Measurements from ENCODE around the gene CADPS. TPM values are rescaled to one million over a fixed set of nuclear protein-coding genes. Genes with fewer than 3 reads are reported as not detected.

Gene CADPS
- total and polyA plus RNA-seq, 2 experiments from 2014 or later = 2.8 to 8.1 TPM

DNA sequence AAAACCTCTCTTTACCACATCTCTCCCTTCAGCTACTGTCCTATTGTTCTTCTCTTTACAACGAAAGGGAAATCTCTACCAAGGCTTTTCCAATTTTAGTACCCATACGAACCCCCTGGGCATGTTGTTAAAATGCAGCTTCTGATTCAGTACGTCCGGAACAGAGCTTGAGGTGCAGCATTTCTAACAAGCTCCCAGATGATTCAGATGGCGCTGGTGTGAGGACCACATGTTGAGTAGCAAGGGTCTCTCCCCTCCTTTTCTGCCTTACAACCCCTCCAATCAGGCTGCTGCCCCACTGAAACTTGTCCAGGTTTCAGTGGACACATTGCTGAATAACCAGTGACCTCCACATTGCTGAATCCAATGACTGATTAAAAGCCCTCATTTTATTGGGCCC lies 324.8 kb downstream of the CADPS start:
- no peak overlapping the region for H3K27ac ChIP-seq
- no peaks in the 10 kb centered on the region for H3K9me3 ChIP-seq (ENCODE audit: low read depth)
- no peaks in the 10 kb centered on the region for H3K36me3 ChIP-seq (replicated peaks; ENCODE audit: insufficient read depth, low read depth)
- no peaks in the 10 kb centered on the region for H3K27me3 ChIP-seq
- no peak for DNase-seq (ENCODE audit: low spot score)
- H3K4me3 ChIP-seq = no peak overlapping the region
- H3K9me2 ChIP-seq (replicated peaks; ENCODE audit: insufficient read depth) = no peaks in the 10 kb centered on the region
- no peak overlapping the region for H3K4me2 ChIP-seq
- no peaks in the 10 kb centered on the region for H4K20me1 ChIP-seq (ENCODE audit: insufficient read depth, poor library complexity, severe bottlenecking)
- TF ChIP-seq EZH2phosphoT487 (IDR thresholded peaks at IDR 0.05; ENCODE audit: low read depth, severe bottlenecking, unreplicated experiment) = no peak
- H2AFZ ChIP-seq = no peak overlapping the region
- H3K4me1 ChIP-seq (ENCODE audit: insufficient read depth) = no peaks in the 10 kb centered on the region
- no peaks in the 10 kb centered on the region for H3K79me2 ChIP-seq
- 74% methylated on average over 5 of the region's 5 CpGs for WGBS (ENCODE audit: low lambda C conversion rate, missing lambda C conversion rate)

DNA sequence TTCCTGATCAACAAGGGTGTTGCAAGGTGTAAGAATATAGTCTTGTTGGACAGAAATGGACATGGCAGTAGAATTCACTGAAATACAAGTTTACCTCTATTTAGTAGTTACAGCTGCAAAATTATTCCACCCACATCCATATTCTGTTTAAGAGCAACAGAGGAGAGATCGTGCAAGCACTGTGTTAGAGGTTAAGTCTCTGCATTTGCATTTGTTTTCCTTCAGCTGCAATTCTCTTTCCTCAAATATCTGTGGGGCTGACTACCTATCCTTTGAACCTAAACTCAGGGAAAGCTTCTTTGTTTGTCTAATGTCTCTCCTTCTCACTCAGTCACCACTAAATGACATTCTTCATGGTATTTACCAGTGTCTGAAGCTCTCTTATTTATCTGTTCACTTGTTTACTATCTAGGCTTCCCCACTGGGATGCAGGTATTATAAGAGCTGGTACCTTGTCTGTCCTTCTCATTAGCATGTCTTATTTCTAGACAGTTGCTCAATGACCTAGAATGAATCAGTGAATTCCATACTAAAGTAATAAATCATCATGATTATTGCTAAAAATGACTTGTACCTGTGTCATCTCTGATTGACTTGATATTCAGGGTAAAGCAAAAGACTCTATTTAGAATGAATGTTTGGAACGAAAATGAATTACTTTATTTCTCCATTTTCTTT lies 326.5 kb downstream of the CADPS start:
- no peaks in the 10 kb centered on the region for H3K9me2 ChIP-seq (replicated peaks; ENCODE audit: insufficient read depth)
- H3K4me2 ChIP-seq = no peak overlapping the region
- DNase-seq (ENCODE audit: low spot score) = no peak
- H3K79me2 ChIP-seq = no peaks in the 10 kb centered on the region
- H3K9me3 ChIP-seq (ENCODE audit: low read depth) = no peaks in the 10 kb centered on the region
- H3K27me3 ChIP-seq = no peaks in the 10 kb centered on the region
- no peak overlapping the region for H3K4me3 ChIP-seq
- no peak overlapping the region for H2AFZ ChIP-seq
- H3K4me1 ChIP-seq (ENCODE audit: insufficient read depth) = no peaks in the 10 kb centered on the region
- no peaks in the 10 kb centered on the region for H3K36me3 ChIP-seq (replicated peaks; ENCODE audit: insufficient read depth, low read depth)
- WGBS (ENCODE audit: low lambda C conversion rate, missing lambda C conversion rate) = 82% methylated on average over 2 of the region's 2 CpGs
- H3K27ac ChIP-seq = no peak overlapping the region
- no peaks in the 10 kb centered on the region for H4K20me1 ChIP-seq (ENCODE audit: insufficient read depth, poor library complexity, severe bottlenecking)
- TF ChIP-seq EZH2 (IDR thresholded peaks at IDR 0.05; ENCODE audit: borderline replicate concordance) (no peak), EZH2phosphoT487 (IDR thresholded peaks at IDR 0.05; ENCODE audit: low read depth, severe bottlenecking, unreplicated experiment) (no peak)
- TF ChIP-seq, protein P1, sequence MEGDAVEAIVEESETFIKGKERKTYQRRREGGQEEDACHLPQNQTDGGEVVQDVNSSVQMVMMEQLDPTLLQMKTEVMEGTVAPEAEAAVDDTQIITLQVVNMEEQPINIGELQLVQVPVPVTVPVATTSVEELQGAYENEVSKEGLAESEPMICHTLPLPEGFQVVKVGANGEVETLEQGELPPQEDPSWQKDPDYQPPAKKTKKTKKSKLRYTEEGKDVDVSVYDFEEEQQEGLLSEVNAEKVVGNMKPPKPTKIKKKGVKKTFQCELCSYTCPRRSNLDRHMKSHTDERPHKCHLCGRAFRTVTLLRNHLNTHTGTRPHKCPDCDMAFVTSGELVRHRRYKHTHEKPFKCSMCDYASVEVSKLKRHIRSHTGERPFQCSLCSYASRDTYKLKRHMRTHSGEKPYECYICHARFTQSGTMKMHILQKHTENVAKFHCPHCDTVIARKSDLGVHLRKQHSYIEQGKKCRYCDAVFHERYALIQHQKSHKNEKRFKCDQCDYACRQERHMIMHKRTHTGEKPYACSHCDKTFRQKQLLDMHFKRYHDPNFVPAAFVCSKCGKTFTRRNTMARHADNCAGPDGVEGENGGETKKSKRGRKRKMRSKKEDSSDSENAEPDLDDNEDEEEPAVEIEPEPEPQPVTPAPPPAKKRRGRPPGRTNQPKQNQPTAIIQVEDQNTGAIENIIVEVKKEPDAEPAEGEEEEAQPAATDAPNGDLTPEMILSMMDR (IDR thresholded peaks at IDR 0.05; ENCODE audit: poor library complexity) = no peak

DNA sequence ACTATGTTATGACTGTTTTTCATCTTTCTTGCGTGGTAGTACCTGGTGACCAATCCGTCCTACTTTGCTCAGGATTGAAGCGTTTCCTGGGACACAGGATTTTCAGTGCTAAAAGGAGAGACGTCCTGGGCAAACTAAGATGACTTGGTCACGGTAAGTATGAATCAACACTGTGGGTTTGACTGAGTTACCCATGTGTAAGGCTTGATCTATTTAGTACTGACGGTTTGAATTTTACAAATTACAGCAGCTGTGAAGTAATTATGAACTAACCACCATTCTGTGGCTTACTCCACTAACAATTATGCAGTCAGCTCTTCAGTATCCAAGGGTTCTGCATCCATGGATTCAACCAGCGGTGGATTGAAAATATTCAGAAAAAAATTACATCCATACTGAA lies 328.9 kb downstream of the CADPS start:
- Histone ChIP-seq H4K20me1 (ENCODE audit: insufficient read depth, poor library complexity, severe bottlenecking) (no peaks in the 10 kb centered on the region), H3K9me3 (ENCODE audit: low read depth) (no peaks in the 10 kb centered on the region), H3K79me2 (no peaks in the 10 kb centered on the region), H3K4me3 (no peak overlapping the region), H3K4me2 (no peak overlapping the region), H3K4me1 (ENCODE audit: insufficient read depth) (no peaks in the 10 kb centered on the region), H3K9me2 (replicated peaks; ENCODE audit: insufficient read depth) (no peaks in the 10 kb centered on the region), H3K27ac (no peak overlapping the region), H2AFZ (no peak overlapping the region), H3K27me3 (peaks cover 5% of the 10 kb centered on the region), H3K36me3 (replicated peaks; ENCODE audit: insufficient read depth, low read depth) (no peaks in the 10 kb centered on the region)
- 92% methylated on average over 7 of the region's 7 CpGs for WGBS (ENCODE audit: low lambda C conversion rate, missing lambda C conversion rate)
- TF ChIP-seq EZH2phosphoT487 (IDR thresholded peaks at IDR 0.05; ENCODE audit: low read depth, severe bottlenecking, unreplicated experiment) = no peak
- TF ChIP-seq EZH2 (IDR thresholded peaks at IDR 0.05; ENCODE audit: borderline replicate concordance) = no peak
- TF ChIP-seq, protein P1 (IDR thresholded peaks at IDR 0.05; ENCODE audit: poor library complexity) = no peak
- DNase-seq (ENCODE audit: low spot score) = no peak

DNA sequence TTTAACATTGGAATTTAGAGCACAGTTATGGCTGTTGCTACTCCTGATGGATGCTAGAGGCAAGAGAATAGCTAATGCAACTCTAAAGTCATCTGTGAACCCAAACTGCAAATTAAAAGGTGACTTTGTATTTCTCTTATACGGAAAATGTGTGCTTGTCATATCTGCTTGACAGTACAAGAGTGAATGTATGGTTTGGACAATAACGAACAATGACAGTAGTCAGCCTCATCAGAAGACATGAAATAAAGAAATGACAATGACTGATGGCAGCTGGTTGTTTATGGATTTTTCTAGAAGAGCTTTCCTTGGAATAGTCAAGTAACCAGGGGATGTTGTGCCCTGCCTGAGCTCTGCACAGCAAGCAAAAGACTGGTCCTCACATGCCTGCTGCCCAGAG lies 333.0 kb downstream of the CADPS start:
- no peaks in the 10 kb centered on the region for H3K36me3 ChIP-seq (replicated peaks; ENCODE audit: insufficient read depth, low read depth)
- H3K9me3 ChIP-seq (ENCODE audit: low read depth) = no peaks in the 10 kb centered on the region
- no peak overlapping the region for H2AFZ ChIP-seq
- TF ChIP-seq EZH2 (IDR thresholded peaks at IDR 0.05; ENCODE audit: borderline replicate concordance) (no peak), EZH2phosphoT487 (IDR thresholded peaks at IDR 0.05; ENCODE audit: low read depth, severe bottlenecking, unreplicated experiment) (no peak)
- TF ChIP-seq, protein P1 (IDR thresholded peaks at IDR 0.05; ENCODE audit: poor library complexity) = no peak
- 93% methylated on average over 2 of the region's 2 CpGs for WGBS (ENCODE audit: low lambda C conversion rate, missing lambda C conversion rate)
- H3K4me3 ChIP-seq = no peak overlapping the region
- H3K9me2 ChIP-seq (replicated peaks; ENCODE audit: insufficient read depth) = no peaks in the 10 kb centered on the region
- DNase-seq (ENCODE audit: low spot score) = no peak
- no peaks in the 10 kb centered on the region for H3K79me2 ChIP-seq
- H3K27ac ChIP-seq = no peak overlapping the region
- H4K20me1 ChIP-seq (ENCODE audit: insufficient read depth, poor library complexity, severe bottlenecking) = no peaks in the 10 kb centered on the region
- H3K27me3 ChIP-seq = peaks cover 18% of the 10 kb centered on the region
- no peaks in the 10 kb centered on the region for H3K4me1 ChIP-seq (ENCODE audit: insufficient read depth)
- no peak overlapping the region for H3K4me2 ChIP-seq

All from hepatocyte (in vitro differentiated cells).